IPS DF 6.9 (cell line): ENCODE data around the gene GSS.
"Not testable (repeated sequence)": the region's sequence is repeated elsewhere in the genome, so short reads cannot be mapped to it uniquely, and the experiment has no call there.

Experiments
- DNase-seq: peaks from one replicate; pipeline ENCODE4 v3.0.0-alpha.2; 2013; ENCODE audit warnings: low read depth, low spot score
- H3K27ac ChIP-seq: one replicate; pipeline ENCODE4 v1.5.1; 2013; ENCODE audit warnings: low read length, control low read depth
- H3K27me3 ChIP-seq: 2 replicates; pipeline ENCODE4 v1.6.1; 2013; ENCODE audit warnings: mild to moderate bottlenecking, low read length; ENCODE audit not compliant: control insufficient read depth, insufficient read depth
- H3K36me3 ChIP-seq: 2 replicates; pipeline ENCODE4 v1.6.1; 2013; ENCODE audit warnings: low read length; ENCODE audit not compliant: control insufficient read depth, insufficient read depth
- H3K4me1 ChIP-seq: 2 replicates; pipeline ENCODE4 v1.6.1; 2013; ENCODE audit warnings: low read length; ENCODE audit not compliant: control insufficient read depth, insufficient read depth
- H3K4me3 ChIP-seq: 2 replicates; pipeline ENCODE4 v1.5.1; 2013; ENCODE audit warnings: mild to moderate bottlenecking, low read length
- H3K9me3 ChIP-seq: 2 replicates; pipeline ENCODE4 v1.6.1; 2013; ENCODE audit warnings: low read length, inconsistent platforms; ENCODE audit not compliant: control insufficient read depth, insufficient read depth
- WGBS: extraction: QIAGEN DNeasy Blood & Tissue Kit; methylation state at CpG from one replicate; pipeline ENCODE4 v1.1.7; 2013; ENCODE audit warnings: mixed read lengths, missing lambda C conversion rate; ENCODE audit not compliant: insufficient read length, insufficient coverage; 5-methylcytosine and 5-hydroxymethylcytosine counted together

Gene GSS

GRCh38 chr20:34883809-34884208 lies 71.8 kb downstream of the GSS start:
- H3K4me1 ChIP-seq = no peaks in the 10 kb centered on the region; the same call in 1 of the 2 replicates
- no CpG with 5 or more reads among the region's 4 CpGs for WGBS
- no peak overlapping the region for H3K4me3 ChIP-seq
- H3K27ac ChIP-seq = no peak overlapping the region
- H3K9me3 ChIP-seq = no peaks in the 10 kb centered on the region
- H3K36me3 ChIP-seq = no peaks in the 10 kb centered on the region
- no peaks in the 10 kb centered on the region for H3K27me3 ChIP-seq
- no peak for DNase-seq

DNA sequence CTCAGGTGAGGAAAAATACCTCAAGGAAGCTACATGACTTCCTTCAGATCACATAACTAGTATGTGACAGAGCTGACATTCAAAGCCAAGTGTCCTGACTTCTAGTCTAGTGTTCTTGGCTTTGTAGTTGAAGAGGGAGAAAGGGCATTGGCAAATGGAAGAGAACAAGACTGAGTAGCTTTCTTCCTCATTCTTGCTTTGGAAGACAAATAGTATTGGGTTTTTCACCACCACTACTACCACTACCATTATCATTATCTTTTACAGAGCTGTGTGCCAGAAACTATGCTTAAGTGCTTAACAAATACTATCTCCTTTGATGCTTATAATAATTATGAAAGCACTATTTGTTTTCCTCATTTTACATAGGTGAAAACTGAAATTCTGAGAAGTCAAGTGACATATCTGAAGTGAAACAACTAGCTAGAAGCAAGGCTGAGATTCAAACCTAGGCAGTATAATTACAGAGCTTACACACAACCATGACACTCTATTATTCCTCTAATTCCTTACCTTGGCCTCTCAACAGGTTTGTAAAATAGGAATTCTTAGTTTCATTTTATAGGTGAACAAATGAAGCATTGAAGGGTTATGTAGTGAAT lies 72.4 kb downstream of the GSS start:
- H3K4me1 ChIP-seq = no peaks in the 10 kb centered on the region; the same call in 1 of the 2 replicates
- H3K27ac ChIP-seq = no peak overlapping the region
- no peaks in the 10 kb centered on the region for H3K36me3 ChIP-seq
- DNase-seq = no peak
- H3K9me3 ChIP-seq = no peaks in the 10 kb centered on the region
- no peaks in the 10 kb centered on the region for H3K27me3 ChIP-seq
- no peak overlapping the region for H3K4me3 ChIP-seq

GRCh38 chr20:34881689-34882088 lies 73.9 kb downstream of the GSS start:
- no peak overlapping the region for H3K27ac ChIP-seq
- H3K4me3 ChIP-seq = no peak overlapping the region
- no peaks in the 10 kb centered on the region for H3K27me3 ChIP-seq
- H3K36me3 ChIP-seq = no peaks in the 10 kb centered on the region
- no peaks in the 10 kb centered on the region; the same call in 1 of the 2 replicates for H3K4me1 ChIP-seq
- DNase-seq = no peak
- no peaks in the 10 kb centered on the region for H3K9me3 ChIP-seq
- WGBS = no CpG with 5 or more reads among the region's 2 CpGs

DNA sequence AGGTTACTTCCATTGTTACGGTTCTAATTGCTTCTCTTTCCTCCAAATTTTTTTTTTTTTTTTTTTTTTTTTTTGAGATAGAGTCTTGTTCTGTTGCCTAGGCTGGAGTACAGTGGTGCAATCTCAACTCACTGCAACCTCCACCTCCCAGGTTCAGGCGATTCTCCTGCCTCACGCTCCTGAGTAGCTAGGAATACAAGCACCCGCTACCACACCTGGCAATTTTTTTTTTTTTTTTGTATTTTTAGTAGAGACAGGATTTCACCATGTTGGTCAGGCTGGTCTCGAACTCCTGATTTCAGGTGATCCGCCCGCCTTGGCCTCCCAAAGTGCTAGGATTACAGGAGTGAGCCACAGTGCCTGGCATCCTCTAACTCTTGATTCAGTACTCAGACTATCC lies 74.6 kb downstream of the GSS start:
- not testable (repeated sequence) for DNase-seq, H3K36me3 ChIP-seq, H3K9me3 ChIP-seq, H3K27ac ChIP-seq, H3K4me1 ChIP-seq, H3K27me3 ChIP-seq, H3K4me3 ChIP-seq
- no CpG with 5 or more reads among the region's 7 CpGs for WGBS

DNA sequence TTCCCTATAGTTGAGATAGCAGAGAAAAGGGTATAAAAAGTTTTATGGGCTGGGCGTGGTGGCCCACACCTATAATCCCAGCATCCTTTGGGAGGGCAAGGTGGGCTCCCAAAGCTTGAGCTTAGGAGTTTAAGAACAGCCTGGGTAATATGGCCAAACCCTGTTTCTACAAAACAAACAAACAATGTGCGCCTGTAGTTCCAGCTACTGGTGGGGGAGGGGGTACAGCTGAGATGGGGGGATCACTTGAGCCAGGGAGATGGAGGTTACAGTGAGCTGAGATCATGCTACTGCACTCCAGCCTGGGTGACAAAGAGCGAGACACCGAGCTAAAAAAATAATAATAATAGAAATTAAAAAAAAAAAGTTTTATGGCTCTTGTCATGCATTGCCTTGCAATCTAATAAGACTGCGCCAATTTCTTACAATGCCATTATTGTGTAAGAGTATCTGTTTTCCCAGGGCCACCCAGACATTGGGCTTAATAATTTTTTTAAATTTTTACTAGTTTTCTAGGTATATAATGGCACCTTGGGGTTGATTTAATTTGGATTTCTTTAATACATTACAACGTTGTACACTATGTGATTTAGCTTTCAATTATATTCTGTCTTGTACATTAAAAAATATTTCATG lies 75.3 kb downstream of the GSS start:
- no CpG with 5 or more reads among the region's 6 CpGs for WGBS
- no peaks in the 10 kb centered on the region for H3K36me3 ChIP-seq
- no peaks in the 10 kb centered on the region; the same call in 1 of the 2 replicates for H3K4me1 ChIP-seq
- no peaks in the 10 kb centered on the region for H3K9me3 ChIP-seq
- H3K27me3 ChIP-seq = no peaks in the 10 kb centered on the region
- no peak overlapping the region for H3K4me3 ChIP-seq
- H3K27ac ChIP-seq = no peak overlapping the region
- DNase-seq = no peak
